HG03521 (cell line): ENCODE data around the gene MT4.
"Not testable (repeated sequence)": the region's sequence is repeated elsewhere in the genome, so short reads cannot be mapped to it uniquely, and the experiment has no call there.

Source experiments
- ATAC-seq: cut with Tn5 transposase; IDR thresholded peaks from one replicate; pipeline ENCODE4 v1.9.1; 2021; ENCODE audit warnings: mild to moderate bottlenecking, moderate library complexity; ENCODE audit not compliant: unreplicated experiment

MT4 gene

GRCh38 chr16:56558024-56558747 is 6.7 kb upstream of the MT4 start:
- no peak for ATAC-seq

GRCh38 chr16:56559109-56559508 is 5.8 kb upstream of the MT4 start:
- ATAC-seq, result no peak

GRCh38 chr16:56560447-56560846 is 4.4 kb upstream of the MT4 start:
- no peak for ATAC-seq

GRCh38 chr16:56561126-56561525 is 3.7 kb upstream of the MT4 start:
- ATAC-seq, result no peak

- no peak for ATAC-seq
Measured at GRCh38 chr16:56569971-56570370, 5.1 kb downstream of the MT4 start.

- no peak for ATAC-seq
Measured at GRCh38 chr16:56571525-56571924, 6.7 kb downstream of the MT4 start.

GRCh38 chr16:56574625-56575024 is 9.8 kb downstream of the MT4 start:
- ATAC-seq, result no peak

GRCh38 chr16:56576585-56577299 is 11.9 kb downstream of the MT4 start:
- peak; percentile 72 for ATAC-seq

- ATAC-seq, result no peak
Measured at GRCh38 chr16:56577300-56577625, 12.4 kb downstream of the MT4 start.

- ATAC-seq, result no peak
Measured at GRCh38 chr16:56580391-56581048, 15.6 kb downstream of the MT4 start.

- not testable (repeated sequence) for ATAC-seq
Measured at GRCh38 chr16:56582911-56583310, 18.0 kb downstream of the MT4 start.

GRCh38 chr16:56583351-56584168 is 18.7 kb downstream of the MT4 start:
- ATAC-seq, result no peak

- no peak for ATAC-seq
Measured at GRCh38 chr16:56584276-56584675, 19.4 kb downstream of the MT4 start.

GRCh38 chr16:56588781-56589140 is 23.9 kb downstream of the MT4 start:
- no peak for ATAC-seq

- ATAC-seq, result no peak
Measured at GRCh38 chr16:56589141-56590039, 24.5 kb downstream of the MT4 start, which contains the start of gene MT3. Gene MT3 (plus strand): TSS chr16:56589528. CDS start chr16:56589591, 63 bp downstream.

GRCh38 chr16:56591377-56592060 is 26.6 kb downstream of the MT4 start:
- no peak for ATAC-seq

GRCh38 chr16:56593573-56594291 is 28.9 kb downstream of the MT4 start:
- no peak for ATAC-seq

- no peak for ATAC-seq
Measured at GRCh38 chr16:56594292-56594619, 29.4 kb downstream of the MT4 start.

- ATAC-seq, result no peak
Measured at GRCh38 chr16:56600398-56600999, 35.6 kb downstream of the MT4 start.
